Ascending aorta (tissue), 2 donors: ENCODE data around the gene THAP3. TPM values are rescaled to one million over a fixed set of nuclear protein-coding genes. Genes with fewer than 3 reads are reported as not detected.
"Not testable (repeated sequence)": the region's sequence is repeated elsewhere in the genome, so short reads cannot be mapped to it uniquely, and the experiment has no call there.

ENCODE experiments used
- DNase-seq, 2 donors: peaks; one replicate each; pipeline ENCODE4 v3.0.0-alpha.2; 2019; ENCODE audit warnings: low spot score in 2 of 2
- H3K27ac ChIP-seq, 2 donors: fragments of 200-600 bp; sonication (generic); one replicate each; pipeline ENCODE4 v1.5.1; 2016 to 2017; ENCODE audit warnings: mild to moderate bottlenecking in 1 of 2
- H3K27me3 ChIP-seq: fragments of 200-600 bp; sonication (generic); one replicate; pipeline ENCODE4 v1.5.1; 2017
- H3K36me3 ChIP-seq, 2 donors: fragments of 200-600 bp; sonication (generic); one replicate each; pipeline ENCODE4 v1.5.1; 2016
- H3K4me1 ChIP-seq, 2 donors: fragments of 200-600 bp; sonication (generic); one replicate each; pipeline ENCODE4 v1.5.1; 2016 to 2017; ENCODE audit warnings: mild to moderate bottlenecking in 1 of 2
- H3K4me3 ChIP-seq, 2 donors: fragments of 200-600 bp; sonication (generic); one replicate each; pipeline ENCODE4 v1.5.1; 2016 to 2017; ENCODE audit warnings: mild to moderate bottlenecking in 1 of 2
- H3K9me3 ChIP-seq, 2 donors: fragments of 200-600 bp; sonication (generic); one replicate each; pipeline ENCODE4 v1.5.1; 2016
- CTCF ChIP-seq, 3 experiments: fragments of 200-600 bp in 2 of 3; fragments of 450-650 bp in 1 of 3; sonication (generic) in 2 of 3; IDR thresholded peaks; one replicate each; pipeline ENCODE4 v1.5.1; 2016 to 2019; ENCODE audit warnings: antibody characterized with exemption in 3 of 3, mild to moderate bottlenecking in 1 of 3, moderate library complexity in 1 of 3
- intact Hi-C: fragments of 100-400 bp; cut with DNase I; formaldehyde crosslinking; loops from one replicate; pipeline ENCODE4 v1.15.1; 2023
- total RNA-seq: library from RNA; depleted of rRNA; stranded (reverse); fragments of >200 nt; gene quantifications from one replicate; pipeline ENCODE4 v1.1.0, GENCODE V29; 2016

The THAP3 gene
- total RNA-seq, 1 donor from 2014 or later, result 9.3 TPM

DNA sequence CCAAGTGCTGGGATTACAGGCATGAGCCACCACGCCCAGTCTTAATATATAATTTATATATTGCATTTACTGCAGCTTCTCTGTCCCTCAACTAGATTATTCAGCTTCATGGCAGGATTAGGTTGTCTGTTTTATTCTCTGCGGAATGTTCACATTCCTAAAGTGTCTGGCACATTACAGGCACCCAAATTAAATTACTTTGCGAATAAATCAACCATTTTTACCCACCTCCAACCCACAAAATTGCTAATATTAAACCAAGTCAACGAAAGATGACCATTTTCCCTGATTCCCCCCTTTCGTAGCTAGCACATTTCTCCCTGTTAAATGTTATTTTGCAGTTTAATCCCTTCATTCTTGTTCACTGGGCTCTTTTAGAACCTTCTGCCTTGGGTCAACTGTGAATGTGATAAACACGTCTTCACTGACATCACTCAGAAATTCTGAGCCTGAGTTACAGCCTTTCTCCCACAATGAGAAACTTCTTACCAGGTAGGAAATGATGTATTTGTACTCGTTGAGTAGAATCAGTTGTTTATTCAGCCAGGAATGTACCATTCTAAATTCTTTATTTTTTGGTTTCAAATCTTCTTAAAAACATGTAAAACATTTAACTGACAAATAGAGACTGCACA lies 35.9 kb downstream of the THAP3 start:
- H3K36me3 ChIP-seq, result peaks cover 0 to 7% of the 10 kb centered on the region in 2 donors
- no peaks in the 10 kb centered on the region for H3K9me3 ChIP-seq
- no peak overlapping the region for H3K4me3 ChIP-seq
- no peaks in the 10 kb centered on the region for H3K27me3 ChIP-seq
- no peak overlapping the region for H3K27ac ChIP-seq
- no peak for TF ChIP-seq CTCF (IDR thresholded peaks at IDR 0.05)
- intact Hi-C loops, result no loop called here
- H3K4me1 ChIP-seq, result no peaks in the 10 kb centered on the region
- no peak for DNase-seq

GRCh38 chr1:6662468-6662867 lies 37.8 kb downstream of the THAP3 start:
- H3K9me3 ChIP-seq, H3K27ac ChIP-seq, H3K4me3 ChIP-seq, intact Hi-C loops, H3K27me3 ChIP-seq, DNase-seq, H3K4me1 ChIP-seq: not testable (repeated sequence)
- peaks cover 15 to 22% of the 10 kb centered on the region in 2 donors for H3K36me3 ChIP-seq

DNA sequence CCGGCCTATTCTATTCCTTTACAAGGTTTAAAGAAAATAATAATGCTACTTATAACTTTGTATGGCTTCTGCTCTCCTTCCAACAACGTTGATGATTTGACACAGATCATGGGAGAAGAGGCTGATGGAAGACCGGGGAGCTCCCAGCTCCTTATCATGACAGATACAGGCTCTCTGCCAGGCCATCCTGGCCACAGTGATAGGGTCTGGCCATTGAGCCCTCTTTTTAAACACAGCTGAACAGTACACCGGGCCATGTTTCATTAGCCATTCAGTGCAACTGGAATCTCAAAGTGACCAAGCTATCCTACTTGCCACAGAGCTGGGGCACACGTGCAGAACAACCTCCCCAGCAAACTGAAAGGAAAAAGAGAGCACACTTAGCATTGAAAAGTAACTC lies 42.0 kb downstream of the THAP3 start:
- no peak for DNase-seq
- H3K4me1 ChIP-seq, result no peaks in the 10 kb centered on the region
- H3K4me3 ChIP-seq, result no peak overlapping the region
- H3K36me3 ChIP-seq, result peaks cover 15 to 27% of the 10 kb centered on the region in 2 donors
- intact Hi-C loops, result no loop called here
- H3K27me3 ChIP-seq, result no peaks in the 10 kb centered on the region
- no peaks in the 10 kb centered on the region for H3K9me3 ChIP-seq
- H3K27ac ChIP-seq, result no peak overlapping the region
- no peak for TF ChIP-seq CTCF (IDR thresholded peaks at IDR 0.05)

DNA sequence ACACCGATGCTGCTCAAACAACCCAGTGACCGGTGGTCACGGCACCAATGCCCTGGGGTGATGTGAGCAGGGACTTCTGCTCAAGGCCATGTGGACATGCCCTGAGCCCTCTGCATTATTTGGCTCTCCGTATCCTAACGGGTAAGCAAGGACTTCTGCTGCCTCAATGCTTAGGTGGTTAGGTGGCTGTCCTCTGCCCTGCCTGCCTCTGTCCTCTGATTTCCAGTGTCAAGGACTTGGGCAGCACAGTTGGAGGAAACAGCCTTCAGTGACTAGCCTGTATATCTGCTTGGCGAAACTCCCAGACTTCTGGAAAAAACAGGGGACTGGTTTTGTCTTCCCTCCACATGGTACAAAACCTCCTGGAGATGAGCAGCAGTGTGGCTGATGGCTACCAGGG lies 42.5 kb downstream of the THAP3 start:
- Histone ChIP-seq H3K27ac (no peak overlapping the region), H3K36me3 (peaks cover 15 to 27% of the 10 kb centered on the region in 2 donors), H3K9me3 (no peaks in the 10 kb centered on the region), H3K4me3 (no peak overlapping the region), H3K4me1 (no peaks in the 10 kb centered on the region), H3K27me3 (no peaks in the 10 kb centered on the region)
- peak in 1 of 2 donors; percentile 31 for DNase-seq
- TF ChIP-seq CTCF (IDR thresholded peaks at IDR 0.05), result no peak
- intact Hi-C loops, result no loop called here

- H3K4me1 ChIP-seq, result no peaks in the 10 kb centered on the region
- no peaks in the 10 kb centered on the region for H3K27me3 ChIP-seq
- H3K27ac ChIP-seq, result no peak overlapping the region
- peaks cover 15 to 27% of the 10 kb centered on the region in 2 donors for H3K36me3 ChIP-seq
- no peaks in the 10 kb centered on the region for H3K9me3 ChIP-seq
- intact Hi-C loops, result no loop called here
- H3K4me3 ChIP-seq, result no peak overlapping the region
- TF ChIP-seq CTCF (IDR thresholded peaks at IDR 0.05), result no peak
- DNase-seq, result peak in 1 of 2 donors; percentile 40
These were observed 43.8 kb downstream of the THAP3 start for GRCh38 chr1:6668503-6668902.

- no peak overlapping the region for H3K27ac ChIP-seq
- H3K36me3 ChIP-seq, result peaks cover 6 to 31% of the 10 kb centered on the region in 2 donors
- no peaks in the 10 kb centered on the region for H3K27me3 ChIP-seq
- H3K9me3 ChIP-seq, result no peaks in the 10 kb centered on the region
- no peak overlapping the region for H3K4me3 ChIP-seq
- intact Hi-C loops, result no loop called here
- no peak for DNase-seq
- no peak for TF ChIP-seq CTCF (IDR thresholded peaks at IDR 0.05)
- no peaks in the 10 kb centered on the region for H3K4me1 ChIP-seq
These were observed 47.9 kb downstream of the THAP3 start for GRCh38 chr1:6672558-6672957.
